ENCODE results near the gene OR2T34. TPM values are rescaled to one million over a fixed set of nuclear protein-coding genes. Genes with fewer than 3 reads are reported as not detected.
"Not testable (repeated sequence)": the region's sequence is repeated elsewhere in the genome, so short reads cannot be mapped to it uniquely, and the experiment has no call there.

The OR2T34 gene
- total and polyA plus RNA-seq, 2 experiments from 2014 or later: not detected

DNA sequence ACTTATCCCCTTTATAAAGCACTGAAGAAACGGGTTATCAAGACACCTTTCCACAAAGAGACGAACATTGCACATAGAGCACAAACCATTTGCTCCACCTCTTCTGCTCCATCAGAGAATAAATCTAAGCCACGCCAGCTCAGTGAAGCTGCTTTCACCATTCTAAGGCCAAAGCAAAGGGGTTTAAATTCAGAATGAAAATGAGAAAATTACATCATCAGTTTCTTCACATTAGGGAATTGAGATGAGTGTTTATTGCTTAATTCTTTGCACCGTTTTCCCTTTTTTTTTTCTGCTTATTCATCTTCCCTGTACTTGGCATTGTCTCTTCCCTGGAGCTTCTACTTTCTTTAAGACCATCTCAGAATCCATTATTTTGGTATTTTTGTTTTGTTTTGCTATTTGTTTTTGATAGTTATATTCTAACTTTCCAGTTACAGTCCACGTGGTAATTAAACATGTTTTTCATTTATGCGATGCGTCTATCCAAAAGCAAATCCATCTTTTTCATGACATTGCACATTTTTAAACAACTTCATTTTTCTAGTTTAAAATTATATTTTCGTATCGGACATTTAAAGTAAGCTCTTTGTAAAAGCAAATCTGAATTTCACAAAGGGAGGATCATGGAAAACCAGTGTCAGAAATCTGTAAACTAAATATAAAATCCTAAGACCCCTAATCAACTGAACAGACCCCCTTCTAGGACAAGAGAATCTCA, 1.9 kb upstream of the OR2T34 start:
- DNase-seq (ENCODE audit: low spot score): no peak
- Histone ChIP-seq H3K27me3 (ENCODE audit: insufficient read depth) (no peaks in the 10 kb centered on the region), H3F3A (replicated peaks; ENCODE audit: low read depth) (no peaks in the 10 kb centered on the region), H3K79me2 (replicated peaks; ENCODE audit: insufficient read depth) (no peaks in the 10 kb centered on the region), H3K4me1 (ENCODE audit: insufficient read depth) (no peaks in the 10 kb centered on the region), H4K20me1 (replicated peaks; ENCODE audit: insufficient read depth) (no peaks in the 10 kb centered on the region), H3K4me3 (no peak overlapping the region), H3K9me2 (ENCODE audit: insufficient read depth) (no peaks in the 10 kb centered on the region), H2AFZ (no peak overlapping the region), H3K4me2 (no peak overlapping the region), H3K27ac (ENCODE audit: low read depth) (no peak overlapping the region), H3K36me3 (ENCODE audit: insufficient read depth) (no peaks in the 10 kb centered on the region)
- Mint-ChIP-seq H3K27me3 (ENCODE audit: insufficient read depth, low read depth, poor library complexity) (no peaks in the 10 kb centered on the region), H3K4me3 (no peak overlapping the region), H3K27ac (no peak overlapping the region), H3K4me1 (no peaks in the 10 kb centered on the region), H3K36me3 (ENCODE audit: low read depth) (peaks cover 19% of the 10 kb centered on the region), H3K9me3 (peaks cover 73% of the 10 kb centered on the region)
- no peak for ATAC-seq
- TF ChIP-seq, protein P1, sequence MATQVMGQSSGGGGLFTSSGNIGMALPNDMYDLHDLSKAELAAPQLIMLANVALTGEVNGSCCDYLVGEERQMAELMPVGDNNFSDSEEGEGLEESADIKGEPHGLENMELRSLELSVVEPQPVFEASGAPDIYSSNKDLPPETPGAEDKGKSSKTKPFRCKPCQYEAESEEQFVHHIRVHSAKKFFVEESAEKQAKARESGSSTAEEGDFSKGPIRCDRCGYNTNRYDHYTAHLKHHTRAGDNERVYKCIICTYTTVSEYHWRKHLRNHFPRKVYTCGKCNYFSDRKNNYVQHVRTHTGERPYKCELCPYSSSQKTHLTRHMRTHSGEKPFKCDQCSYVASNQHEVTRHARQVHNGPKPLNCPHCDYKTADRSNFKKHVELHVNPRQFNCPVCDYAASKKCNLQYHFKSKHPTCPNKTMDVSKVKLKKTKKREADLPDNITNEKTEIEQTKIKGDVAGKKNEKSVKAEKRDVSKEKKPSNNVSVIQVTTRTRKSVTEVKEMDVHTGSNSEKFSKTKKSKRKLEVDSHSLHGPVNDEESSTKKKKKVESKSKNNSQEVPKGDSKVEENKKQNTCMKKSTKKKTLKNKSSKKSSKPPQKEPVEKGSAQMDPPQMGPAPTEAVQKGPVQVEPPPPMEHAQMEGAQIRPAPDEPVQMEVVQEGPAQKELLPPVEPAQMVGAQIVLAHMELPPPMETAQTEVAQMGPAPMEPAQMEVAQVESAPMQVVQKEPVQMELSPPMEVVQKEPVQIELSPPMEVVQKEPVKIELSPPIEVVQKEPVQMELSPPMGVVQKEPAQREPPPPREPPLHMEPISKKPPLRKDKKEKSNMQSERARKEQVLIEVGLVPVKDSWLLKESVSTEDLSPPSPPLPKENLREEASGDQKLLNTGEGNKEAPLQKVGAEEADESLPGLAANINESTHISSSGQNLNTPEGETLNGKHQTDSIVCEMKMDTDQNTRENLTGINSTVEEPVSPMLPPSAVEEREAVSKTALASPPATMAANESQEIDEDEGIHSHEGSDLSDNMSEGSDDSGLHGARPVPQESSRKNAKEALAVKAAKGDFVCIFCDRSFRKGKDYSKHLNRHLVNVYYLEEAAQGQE (IDR thresholded peaks at IDR 0.05; ENCODE audit: unreplicated experiment): no peak
- TF ChIP-seq ZNF331 (CRISPR knock-in tag; IDR thresholded peaks at IDR 0.05; ENCODE audit: low read depth) (no peak), JUNB (IDR thresholded peaks at IDR 0.05; ENCODE audit: unreplicated experiment) (no peak)
- TF ChIP-seq, protein P2, sequence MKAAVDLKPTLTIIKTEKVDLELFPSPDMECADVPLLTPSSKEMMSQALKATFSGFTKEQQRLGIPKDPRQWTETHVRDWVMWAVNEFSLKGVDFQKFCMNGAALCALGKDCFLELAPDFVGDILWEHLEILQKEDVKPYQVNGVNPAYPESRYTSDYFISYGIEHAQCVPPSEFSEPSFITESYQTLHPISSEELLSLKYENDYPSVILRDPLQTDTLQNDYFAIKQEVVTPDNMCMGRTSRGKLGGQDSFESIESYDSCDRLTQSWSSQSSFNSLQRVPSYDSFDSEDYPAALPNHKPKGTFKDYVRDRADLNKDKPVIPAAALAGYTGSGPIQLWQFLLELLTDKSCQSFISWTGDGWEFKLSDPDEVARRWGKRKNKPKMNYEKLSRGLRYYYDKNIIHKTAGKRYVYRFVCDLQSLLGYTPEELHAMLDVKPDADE (IDR thresholded peaks at IDR 0.05): no peak

DNA sequence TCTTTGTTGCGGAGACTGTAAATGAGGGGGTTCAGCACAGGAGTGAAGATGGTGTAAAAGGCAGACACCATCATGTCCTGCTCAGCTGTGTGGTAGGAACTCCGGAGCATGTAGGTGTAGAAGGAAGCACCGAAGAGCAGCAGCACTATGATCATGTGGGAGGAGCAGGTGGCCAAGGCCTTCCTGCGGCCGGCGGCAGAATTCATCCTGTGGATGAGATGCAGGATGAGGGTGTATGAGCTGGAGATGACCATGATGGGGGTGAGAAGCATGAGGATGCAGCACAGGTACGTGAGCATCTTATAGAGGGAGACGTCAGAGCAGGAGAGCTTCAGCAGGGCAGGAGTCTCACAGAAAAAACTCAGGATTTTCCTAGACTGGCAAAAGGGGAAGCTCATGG, 701 bp downstream of the OR2T34 start:
- not testable (repeated sequence) for H3K27me3 ChIP-seq (ENCODE audit: insufficient read depth); H3K36me3 ChIP-seq (ENCODE audit: insufficient read depth); ATAC-seq; H3K79me2 ChIP-seq (replicated peaks; ENCODE audit: insufficient read depth); H3K4me3 ChIP-seq; H3K27me3 Mint-ChIP-seq (ENCODE audit: insufficient read depth, low read depth, poor library complexity); H3K4me1 ChIP-seq (ENCODE audit: insufficient read depth); H4K20me1 ChIP-seq (replicated peaks; ENCODE audit: insufficient read depth); H2AFZ ChIP-seq; H3K4me1 Mint-ChIP-seq; H3K27ac ChIP-seq (ENCODE audit: low read depth); H3K9me2 ChIP-seq (ENCODE audit: insufficient read depth); DNase-seq (ENCODE audit: low spot score); H3K4me2 ChIP-seq; H3F3A ChIP-seq (replicated peaks; ENCODE audit: low read depth); H3K4me3 Mint-ChIP-seq; H3K27ac Mint-ChIP-seq
- Mint-ChIP-seq H3K9me3 (peaks cover 61% of the 10 kb centered on the region), H3K36me3 (ENCODE audit: low read depth) (peaks cover 12% of the 10 kb centered on the region)

DNA sequence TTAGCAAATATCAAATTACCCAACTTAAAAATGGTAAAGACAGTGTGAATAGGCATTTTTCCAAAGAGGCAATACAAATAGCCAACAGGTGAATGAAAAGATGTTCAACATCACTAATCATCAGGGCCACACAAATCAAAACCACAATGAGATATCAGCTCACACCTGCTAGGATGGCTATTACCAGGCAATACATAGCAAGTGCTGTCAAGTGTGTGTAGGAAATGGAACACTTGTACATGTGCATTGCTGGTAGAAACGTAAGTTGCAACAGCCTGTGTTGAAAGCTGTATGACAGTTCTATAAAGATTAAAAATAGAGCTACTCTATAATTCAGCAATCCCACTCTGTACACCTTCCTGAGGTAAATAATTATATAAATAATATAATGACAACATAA, 2.5 kb downstream of the OR2T34 start:
- not testable (repeated sequence) for H3K79me2 ChIP-seq (replicated peaks; ENCODE audit: insufficient read depth); H3K4me2 ChIP-seq

DNA sequence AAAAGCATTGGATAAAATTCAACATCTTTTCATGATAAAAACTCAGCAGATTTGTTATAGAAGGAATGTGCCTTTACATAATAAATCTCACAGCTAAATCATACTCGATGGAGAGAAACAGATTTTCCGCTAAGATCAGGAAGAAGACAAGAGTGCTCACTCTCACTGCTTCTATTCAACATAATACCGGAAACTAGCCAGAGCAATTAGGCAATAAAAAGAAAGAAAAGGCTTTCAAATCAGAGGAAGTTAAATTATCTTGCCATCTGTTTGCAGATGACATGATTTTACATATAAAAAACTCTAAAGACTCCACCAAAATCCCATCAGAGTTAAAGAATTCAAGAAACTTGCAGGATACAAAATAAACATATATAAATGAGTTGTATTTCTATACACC, 3.7 kb downstream of the OR2T34 start:
- H3K4me1 ChIP-seq (ENCODE audit: insufficient read depth); H3K79me2 ChIP-seq (replicated peaks; ENCODE audit: insufficient read depth); H3K27ac ChIP-seq (ENCODE audit: low read depth); H3K9me2 ChIP-seq (ENCODE audit: insufficient read depth); H2AFZ ChIP-seq; H4K20me1 ChIP-seq (replicated peaks; ENCODE audit: insufficient read depth); H3K4me1 Mint-ChIP-seq; H3K27me3 Mint-ChIP-seq (ENCODE audit: insufficient read depth, low read depth, poor library complexity); H3K27ac Mint-ChIP-seq; H3K4me2 ChIP-seq; H3F3A ChIP-seq (replicated peaks; ENCODE audit: low read depth); H3K36me3 ChIP-seq (ENCODE audit: insufficient read depth); ATAC-seq; H3K36me3 Mint-ChIP-seq (ENCODE audit: low read depth); DNase-seq (ENCODE audit: low spot score); H3K4me3 ChIP-seq; H3K27me3 ChIP-seq (ENCODE audit: insufficient read depth); H3K4me3 Mint-ChIP-seq: not testable (repeated sequence)
- H3K9me3 Mint-ChIP-seq: peaks cover 46% of the 10 kb centered on the region

More for the DNA sequence above, 2.5 kb downstream of the OR2T34 start:
- not testable (repeated sequence) for H3K27ac Mint-ChIP-seq; H3K27me3 Mint-ChIP-seq (ENCODE audit: insufficient read depth, low read depth, poor library complexity); H3K4me1 Mint-ChIP-seq; H2AFZ ChIP-seq; ATAC-seq; H3K4me3 Mint-ChIP-seq; H3K9me2 ChIP-seq (ENCODE audit: insufficient read depth); H3K27ac ChIP-seq (ENCODE audit: low read depth); H3K4me1 ChIP-seq (ENCODE audit: insufficient read depth); H3F3A ChIP-seq (replicated peaks; ENCODE audit: low read depth); H3K36me3 Mint-ChIP-seq (ENCODE audit: low read depth); H3K27me3 ChIP-seq (ENCODE audit: insufficient read depth); DNase-seq (ENCODE audit: low spot score); H4K20me1 ChIP-seq (replicated peaks; ENCODE audit: insufficient read depth); H3K36me3 ChIP-seq (ENCODE audit: insufficient read depth); H3K4me3 ChIP-seq
- H3K9me3 Mint-ChIP-seq: peaks cover 51% of the 10 kb centered on the region

DNA sequence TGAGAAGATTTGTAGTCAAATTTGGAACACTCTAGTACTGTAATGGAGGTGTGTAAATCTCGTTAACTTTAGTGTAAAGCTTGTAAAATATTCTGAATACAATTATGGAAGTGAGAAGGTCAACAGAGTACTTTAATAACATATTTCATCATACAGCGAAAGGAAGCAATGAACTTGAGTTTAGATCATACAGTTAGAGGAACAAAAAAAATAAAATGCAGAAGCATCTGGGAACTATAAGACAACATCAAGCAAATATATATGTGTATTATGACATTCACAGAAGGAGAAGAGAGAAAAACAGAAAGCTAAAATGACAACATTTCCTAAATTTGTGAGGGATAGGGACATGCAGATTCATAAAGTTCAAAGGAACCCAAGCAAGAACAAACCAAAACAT, 5.5 kb downstream of the OR2T34 start:
- not testable (repeated sequence) for H3K4me2 ChIP-seq; H3K4me3 ChIP-seq; H3K27ac ChIP-seq (ENCODE audit: low read depth); DNase-seq (ENCODE audit: low spot score); ATAC-seq; H3K27me3 Mint-ChIP-seq (ENCODE audit: insufficient read depth, low read depth, poor library complexity); H2AFZ ChIP-seq; H3K4me1 Mint-ChIP-seq; H3K27me3 ChIP-seq (ENCODE audit: insufficient read depth); H3K27ac Mint-ChIP-seq; H3K4me3 Mint-ChIP-seq; H3K4me1 ChIP-seq (ENCODE audit: insufficient read depth); H3K36me3 ChIP-seq (ENCODE audit: insufficient read depth); H3K79me2 ChIP-seq (replicated peaks; ENCODE audit: insufficient read depth); H4K20me1 ChIP-seq (replicated peaks; ENCODE audit: insufficient read depth); H3K9me2 ChIP-seq (ENCODE audit: insufficient read depth); H3F3A ChIP-seq (replicated peaks; ENCODE audit: low read depth); H3K36me3 Mint-ChIP-seq (ENCODE audit: low read depth)
- peaks cover 39% of the 10 kb centered on the region for H3K9me3 Mint-ChIP-seq
